SK-N-SH (cell line): Measurements from ENCODE around the gene CDH13. TPM values are rescaled to one million over a fixed set of nuclear protein-coding genes. Genes with fewer than 3 reads are reported as not detected.

ENCODE experiments used
- CTCF ChIA-PET: fragments of 300-600, 350-600 bp; formaldehyde crosslinking; extraction: SDS; loops from one replicate; lab custom pipeline; 2021; lab: Yijun Ruan, JAX
- POLR2A ChIA-PET: fragments of 350-600 bp; sonication (Branson Sonifier 250); formaldehyde crosslinking; extraction: SDS; loops from one replicate; lab custom pipeline; 2020; ENCODE audit warnings: antibody characterized with exemption, inconsistent platforms; lab: Yijun Ruan, JAX
- DNase-seq: peaks from one replicate; pipeline ENCODE4 v3.0.0; 2012
- H2AFZ ChIP-seq: fragments of 200-600 bp; sonication (generic); 2 replicates; pipeline ENCODE4 v1.8.1; 2016; ENCODE audit warnings: antibody characterized with exemption, mild to moderate bottlenecking, low read depth
- H3F3A ChIP-seq: fragments of 200-600 bp; sonication (generic); replicated peaks from 2 replicates; pipeline ENCODE3; 2016; ENCODE audit warnings: antibody characterized with exemption, mild to moderate bottlenecking; ENCODE audit not compliant: insufficient read depth
- H3K27ac ChIP-seq, 2 experiments: fragments of 200-500 bp in 1 of 2; fragments of 200-600 bp in 1 of 2; sonication (Bioruptor generic) in 1 of 2; sonication (generic), shearing (Covaris generic) in 1 of 2; 2 replicates each; pipeline versions ENCODE4 v1.5.1 to v1.6.1; 2014 to 2016; ENCODE audit warnings: low read depth in 2 of 2, inconsistent platforms in 1 of 2, low read length in 1 of 2, mild to moderate bottlenecking in 1 of 2, mixed read lengths in 1 of 2
- H3K27me3 ChIP-seq: fragments of 200-600 bp; sonication (generic), shearing (Covaris generic); 2 replicates; pipeline ENCODE4 v1.6.1; 2016; ENCODE audit warnings: mixed run types; ENCODE audit not compliant: insufficient read depth
- H3K36me3 ChIP-seq, 2 experiments: fragments of 200-500 bp in 1 of 2; fragments of 200-600 bp in 1 of 2; sonication (Bioruptor generic) in 1 of 2; sonication (generic) in 1 of 2; replicated peaks in 1 of 2; 2 replicates each; pipeline versions ENCODE3 to v1.5.1; 2014 to 2016; ENCODE audit warnings: low read length in 1 of 2, mild to moderate bottlenecking in 1 of 2; ENCODE audit not compliant: insufficient read depth in 2 of 2, control insufficient read depth in 1 of 2
- H3K4me1 ChIP-seq, 2 experiments: fragments of 200-500 bp in 1 of 2; fragments of 200-600 bp in 1 of 2; sonication (Bioruptor generic) in 1 of 2; sonication (generic), shearing (Covaris generic) in 1 of 2; 2 replicates each; pipeline versions ENCODE4 v1.5.1 to v1.6.1; 2014 to 2016; ENCODE audit warnings: low read depth in 1 of 2, low read length in 1 of 2, mixed run types in 1 of 2; ENCODE audit not compliant: insufficient read depth in 2 of 2, control insufficient read depth in 1 of 2
- H3K4me2 ChIP-seq: fragments of 200-600 bp; sonication (generic), shearing (Covaris generic); 2 replicates; pipeline ENCODE4 v1.6.1; 2017; ENCODE audit warnings: mixed run types
- H3K4me3 ChIP-seq, 2 experiments: fragments of 200-500 bp in 1 of 2; fragments of 200-600 bp in 1 of 2; sonication (Bioruptor generic) in 1 of 2; sonication (generic), shearing (Covaris generic) in 1 of 2; 2 replicates each; pipeline versions ENCODE4 v1.5.1 to v1.8.1; 2014 to 2016; ENCODE audit warnings: low read depth in 2 of 2, inconsistent platforms in 1 of 2, low read length in 1 of 2, mild to moderate bottlenecking in 1 of 2, mixed read lengths in 1 of 2, moderate library complexity in 1 of 2
- H3K79me2 ChIP-seq: fragments of 200-600 bp; sonication (generic); 2 replicates; pipeline ENCODE4 v1.8.1; 2017; ENCODE audit warnings: mild to moderate bottlenecking; ENCODE audit not compliant: insufficient read depth
- H3K9ac ChIP-seq: fragments of 200-600 bp; sonication (generic); 2 replicates; pipeline ENCODE4 v1.6.1; 2017; ENCODE audit warnings: mixed run types
- H3K9me2 ChIP-seq: fragments of 200-600 bp; sonication (generic); 2 replicates; pipeline ENCODE4 v1.6.1; 2017; ENCODE audit warnings: mixed run types
- H3K9me3 ChIP-seq: fragments of 200-600 bp; sonication (generic); 2 replicates; pipeline ENCODE4 v1.6.1; 2017; ENCODE audit warnings: mixed run types, mild to moderate bottlenecking, moderate library complexity
- H4K20me1 ChIP-seq: fragments of 200-600 bp; sonication (generic); 2 replicates; pipeline ENCODE4 v1.6.1; 2017; ENCODE audit warnings: mild to moderate bottlenecking, mixed run types; ENCODE audit not compliant: insufficient read depth
- ELF1 ChIP-seq: IDR thresholded peaks from 2 replicates; pipeline ENCODE4 v1.4.0; 2012
- EP300 ChIP-seq, 2 experiments: IDR thresholded peaks; 2 replicates each; pipeline versions ENCODE4 v1.4.0 to v1.6.1; 2012; ENCODE audit warnings: borderline replicate concordance in 1 of 2, low read depth in 1 of 2, low read length in 1 of 2
- EZH2phosphoT487 ChIP-seq: fragments of 200-600 bp; sonication (generic); IDR thresholded peaks from 2 replicates; pipeline ENCODE4 v1.6.1; 2017; ENCODE audit warnings: low read depth, mixed run types, mild to moderate bottlenecking, antibody characterized with exemption, moderate library complexity, borderline replicate concordance
- FOSL2 ChIP-seq: IDR thresholded peaks from 2 replicates; pipeline ENCODE4 v1.4.0; 2012; ENCODE audit warnings: low read depth, mild to moderate bottlenecking, moderate library complexity, borderline replicate concordance
- GABPA ChIP-seq: IDR thresholded peaks from 2 replicates; pipeline ENCODE4 v1.4.0; 2012; ENCODE audit warnings: low read depth, mild to moderate bottlenecking
- MEF2A ChIP-seq: IDR thresholded peaks from 2 replicates; pipeline ENCODE4 v1.4.0; 2012; ENCODE audit warnings: low read depth, borderline replicate concordance
- MXI1 ChIP-seq: IDR thresholded peaks from 2 replicates; pipeline ENCODE4 v1.6.1; 2012; ENCODE audit warnings: mild to moderate bottlenecking, low read depth, low read length, improper control_type of control experiment
- NFIC ChIP-seq: IDR thresholded peaks from 2 replicates; pipeline ENCODE4 v1.4.0; 2012; ENCODE audit warnings: borderline replicate concordance
- POLR2AphosphoS5 ChIP-seq: IDR thresholded peaks from 2 replicates; pipeline ENCODE4 v1.6.1; 2012; ENCODE audit warnings: low read depth, low read length
- RAD21 ChIP-seq: IDR thresholded peaks from 2 replicates; pipeline ENCODE4 v1.6.1; 2012; ENCODE audit warnings: mild to moderate bottlenecking, low read length
- SMC3 ChIP-seq: IDR thresholded peaks from 2 replicates; pipeline ENCODE4 v1.6.1; 2012; ENCODE audit warnings: low read depth, low read length, improper control_type of control experiment
- TAF1 ChIP-seq: IDR thresholded peaks from 2 replicates; pipeline ENCODE4 v1.6.1; 2012; ENCODE audit warnings: low read depth, mild to moderate bottlenecking, low read length, moderate library complexity, borderline replicate concordance
- WGBS: methylation state at CpG from one replicate; pipeline ENCODE4 v1.1.6; 2017; ENCODE audit warnings: low lambda C conversion rate; 5-methylcytosine and 5-hydroxymethylcytosine counted together
- polyA plus RNA-seq, 3 experiments: library from polyadenylated mRNA; depleted of rRNA; stranded (reverse); fragments of >200 nt; gene quantifications; 2 replicates each; pipeline ENCODE4 v1.2.3, GENCODE V29; 2012
- TF ChIP-seq, protein P1 (sequence below): IDR thresholded peaks from 2 replicates; pipeline ENCODE4 v1.4.0; 2012; ENCODE audit warnings: low read depth, borderline replicate concordance
- TF ChIP-seq, protein P2 (sequence below): IDR thresholded peaks from 2 replicates; pipeline ENCODE4 v1.4.0; 2012; ENCODE audit warnings: low read depth
- TF ChIP-seq, protein P3 (sequence below): IDR thresholded peaks from 2 replicates; pipeline ENCODE4 v1.4.0; 2012; ENCODE audit warnings: low read depth, borderline replicate concordance
- TF ChIP-seq, protein P4 (sequence below): fragments of 150-350 bp; IDR thresholded peaks from 2 replicates; pipeline ENCODE4 v1.6.1; 2017; ENCODE audit warnings: antibody characterized with exemption, low read length, low read depth, borderline replicate concordance
- TF ChIP-seq, protein P5 (sequence below): IDR thresholded peaks from 2 replicates; pipeline ENCODE4; 2012
- TF ChIP-seq, protein P6 (sequence below): IDR thresholded peaks from 2 replicates; pipeline ENCODE4 v1.6.1; 2012; ENCODE audit warnings: mild to moderate bottlenecking, low read depth, low read length, moderate library complexity

Gene CDH13
- polyA plus RNA-seq, 1 of the 3 experiments (the other 2 are of a cell fraction), result 93.0 TPM

DNA sequence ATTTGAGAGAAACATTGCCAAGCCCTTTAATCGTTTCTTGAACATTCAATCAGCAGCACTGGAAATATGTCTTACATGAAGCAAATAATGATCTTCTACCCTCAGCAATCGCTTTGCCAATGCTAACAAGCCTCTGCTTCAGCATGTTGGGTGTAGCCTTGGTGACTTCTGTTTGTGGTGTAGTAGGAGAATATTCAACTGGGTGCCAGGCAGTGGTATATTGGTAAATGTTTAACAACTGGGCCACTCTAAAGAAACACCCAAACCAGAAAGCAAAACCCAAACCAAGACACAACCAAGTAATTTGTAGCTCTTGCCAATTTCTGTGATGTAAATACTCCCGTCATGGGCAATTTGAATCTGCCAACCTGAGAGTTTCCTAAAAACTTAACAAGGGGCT is 9.7 kb downstream of the CDH13 start:
- ChIA-PET CTCF (interaction anchor here (0.8 to 1.2 kb wide), 2 partner anchors 373 to 604 kb away, joined by 3 to 6 read pairs; no protein-coding TSS in a partner anchor), POLR2A (no interaction called here)
- H3K4me1 ChIP-seq, result peaks cover 0 to 31% of the 10 kb centered on the region in 2 experiments; a peak in 3 of 4 replicates
- H3K79me2 ChIP-seq, result peaks cover 76% of the 10 kb centered on the region
- no peak overlapping the region for H3K4me3 ChIP-seq
- no peak overlapping the region for H3K4me2 ChIP-seq
- H3F3A ChIP-seq, result peaks cover 20% of the 10 kb centered on the region
- no peaks in the 10 kb centered on the region for H3K9me2 ChIP-seq
- H2AFZ ChIP-seq, result no peak overlapping the region
- H3K36me3 ChIP-seq, result no peaks in the 10 kb centered on the region
- H4K20me1 ChIP-seq, result no peaks in the 10 kb centered on the region
- no peak overlapping the region for H3K9ac ChIP-seq
- H3K9me3 ChIP-seq, result no peaks in the 10 kb centered on the region
- H3K27me3 ChIP-seq, result no peaks in the 10 kb centered on the region
- peak overlapping the region in 1 of 2 experiments; percentile 9; a peak in 1 of 4 replicates for H3K27ac ChIP-seq
- DNase-seq, result no peak
- TF ChIP-seq ELF1 (no peak), EZH2phosphoT487 (no peak), SMC3 (no peak), MEF2A (no peak), POLR2AphosphoS5 (no peak), GABPA (no peak), MXI1 (no peak), NFIC (no peak), TAF1 (no peak), FOSL2 (no peak), EP300 (IDR thresholded peaks at IDR 0.05; ENCODE audit: borderline replicate concordance in 1 of 2, low read depth in 1 of 2, low read length in 1 of 2) (no peak), RAD21 (no peak)
- TF ChIP-seq, protein P1, sequence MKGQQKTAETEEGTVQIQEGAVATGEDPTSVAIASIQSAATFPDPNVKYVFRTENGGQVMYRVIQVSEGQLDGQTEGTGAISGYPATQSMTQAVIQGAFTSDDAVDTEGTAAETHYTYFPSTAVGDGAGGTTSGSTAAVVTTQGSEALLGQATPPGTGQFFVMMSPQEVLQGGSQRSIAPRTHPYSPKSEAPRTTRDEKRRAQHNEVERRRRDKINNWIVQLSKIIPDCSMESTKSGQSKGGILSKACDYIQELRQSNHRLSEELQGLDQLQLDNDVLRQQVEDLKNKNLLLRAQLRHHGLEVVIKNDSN, result no peak
- TF ChIP-seq, protein P2, sequence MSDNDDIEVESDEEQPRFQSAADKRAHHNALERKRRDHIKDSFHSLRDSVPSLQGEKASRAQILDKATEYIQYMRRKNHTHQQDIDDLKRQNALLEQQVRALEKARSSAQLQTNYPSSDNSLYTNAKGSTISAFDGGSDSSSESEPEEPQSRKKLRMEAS, result no peak
- TF ChIP-seq, protein P3, sequence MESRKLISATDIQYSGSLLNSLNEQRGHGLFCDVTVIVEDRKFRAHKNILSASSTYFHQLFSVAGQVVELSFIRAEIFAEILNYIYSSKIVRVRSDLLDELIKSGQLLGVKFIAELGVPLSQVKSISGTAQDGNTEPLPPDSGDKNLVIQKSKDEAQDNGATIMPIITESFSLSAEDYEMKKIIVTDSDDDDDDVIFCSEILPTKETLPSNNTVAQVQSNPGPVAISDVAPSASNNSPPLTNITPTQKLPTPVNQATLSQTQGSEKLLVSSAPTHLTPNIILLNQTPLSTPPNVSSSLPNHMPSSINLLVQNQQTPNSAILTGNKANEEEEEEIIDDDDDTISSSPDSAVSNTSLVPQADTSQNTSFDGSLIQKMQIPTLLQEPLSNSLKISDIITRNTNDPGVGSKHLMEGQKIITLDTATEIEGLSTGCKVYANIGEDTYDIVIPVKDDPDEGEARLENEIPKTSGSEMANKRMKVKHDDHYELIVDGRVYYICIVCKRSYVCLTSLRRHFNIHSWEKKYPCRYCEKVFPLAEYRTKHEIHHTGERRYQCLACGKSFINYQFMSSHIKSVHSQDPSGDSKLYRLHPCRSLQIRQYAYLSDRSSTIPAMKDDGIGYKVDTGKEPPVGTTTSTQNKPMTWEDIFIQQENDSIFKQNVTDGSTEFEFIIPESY, result no peak
- TF ChIP-seq, protein P4, sequence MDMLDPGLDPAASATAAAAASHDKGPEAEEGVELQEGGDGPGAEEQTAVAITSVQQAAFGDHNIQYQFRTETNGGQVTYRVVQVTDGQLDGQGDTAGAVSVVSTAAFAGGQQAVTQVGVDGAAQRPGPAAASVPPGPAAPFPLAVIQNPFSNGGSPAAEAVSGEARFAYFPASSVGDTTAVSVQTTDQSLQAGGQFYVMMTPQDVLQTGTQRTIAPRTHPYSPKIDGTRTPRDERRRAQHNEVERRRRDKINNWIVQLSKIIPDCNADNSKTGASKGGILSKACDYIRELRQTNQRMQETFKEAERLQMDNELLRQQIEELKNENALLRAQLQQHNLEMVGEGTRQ, result no peak
- TF ChIP-seq, protein P5, sequence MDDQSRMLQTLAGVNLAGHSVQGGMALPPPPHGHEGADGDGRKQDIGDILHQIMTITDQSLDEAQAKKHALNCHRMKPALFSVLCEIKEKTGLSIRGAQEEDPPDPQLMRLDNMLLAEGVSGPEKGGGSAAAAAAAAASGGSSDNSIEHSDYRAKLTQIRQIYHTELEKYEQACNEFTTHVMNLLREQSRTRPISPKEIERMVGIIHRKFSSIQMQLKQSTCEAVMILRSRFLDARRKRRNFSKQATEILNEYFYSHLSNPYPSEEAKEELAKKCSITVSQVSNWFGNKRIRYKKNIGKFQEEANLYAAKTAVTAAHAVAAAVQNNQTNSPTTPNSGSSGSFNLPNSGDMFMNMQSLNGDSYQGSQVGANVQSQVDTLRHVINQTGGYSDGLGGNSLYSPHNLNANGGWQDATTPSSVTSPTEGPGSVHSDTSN, result no peak
- TF ChIP-seq, protein P6, sequence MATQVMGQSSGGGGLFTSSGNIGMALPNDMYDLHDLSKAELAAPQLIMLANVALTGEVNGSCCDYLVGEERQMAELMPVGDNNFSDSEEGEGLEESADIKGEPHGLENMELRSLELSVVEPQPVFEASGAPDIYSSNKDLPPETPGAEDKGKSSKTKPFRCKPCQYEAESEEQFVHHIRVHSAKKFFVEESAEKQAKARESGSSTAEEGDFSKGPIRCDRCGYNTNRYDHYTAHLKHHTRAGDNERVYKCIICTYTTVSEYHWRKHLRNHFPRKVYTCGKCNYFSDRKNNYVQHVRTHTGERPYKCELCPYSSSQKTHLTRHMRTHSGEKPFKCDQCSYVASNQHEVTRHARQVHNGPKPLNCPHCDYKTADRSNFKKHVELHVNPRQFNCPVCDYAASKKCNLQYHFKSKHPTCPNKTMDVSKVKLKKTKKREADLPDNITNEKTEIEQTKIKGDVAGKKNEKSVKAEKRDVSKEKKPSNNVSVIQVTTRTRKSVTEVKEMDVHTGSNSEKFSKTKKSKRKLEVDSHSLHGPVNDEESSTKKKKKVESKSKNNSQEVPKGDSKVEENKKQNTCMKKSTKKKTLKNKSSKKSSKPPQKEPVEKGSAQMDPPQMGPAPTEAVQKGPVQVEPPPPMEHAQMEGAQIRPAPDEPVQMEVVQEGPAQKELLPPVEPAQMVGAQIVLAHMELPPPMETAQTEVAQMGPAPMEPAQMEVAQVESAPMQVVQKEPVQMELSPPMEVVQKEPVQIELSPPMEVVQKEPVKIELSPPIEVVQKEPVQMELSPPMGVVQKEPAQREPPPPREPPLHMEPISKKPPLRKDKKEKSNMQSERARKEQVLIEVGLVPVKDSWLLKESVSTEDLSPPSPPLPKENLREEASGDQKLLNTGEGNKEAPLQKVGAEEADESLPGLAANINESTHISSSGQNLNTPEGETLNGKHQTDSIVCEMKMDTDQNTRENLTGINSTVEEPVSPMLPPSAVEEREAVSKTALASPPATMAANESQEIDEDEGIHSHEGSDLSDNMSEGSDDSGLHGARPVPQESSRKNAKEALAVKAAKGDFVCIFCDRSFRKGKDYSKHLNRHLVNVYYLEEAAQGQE, result no peak
- TF ChIP-seq, all 33 proteins: peak for 0
- 82% methylated on average over 3 of the region's 3 CpGs for WGBS
